HG03064 (cell line): ENCODE data around the gene ERC2.
A peak's percentile ranks its signal among the peaks of the same experiment; 100 is the strongest.

Source experiments
- ATAC-seq: cut with Tn5 transposase; IDR thresholded peaks from one replicate; pipeline ENCODE4 v1.9.1; 2021; ENCODE audit warnings: low read depth; ENCODE audit not compliant: unreplicated experiment

Gene ERC2

GRCh38 chr3:55668359-55668758, 799.9 kb downstream of the ERC2 start:
- ATAC-seq: no peak

- ATAC-seq: no peak
These were observed 803.9 kb downstream of the ERC2 start for GRCh38 chr3:55664387-55664786.

- ATAC-seq: no peak
These were observed 805.6 kb downstream of the ERC2 start for GRCh38 chr3:55662683-55663082.

- ATAC-seq: no peak
These were observed 806.7 kb downstream of the ERC2 start for GRCh38 chr3:55661571-55661970.

GRCh38 chr3:55661141-55661540, 807.1 kb downstream of the ERC2 start:
- ATAC-seq: no peak

- no peak for ATAC-seq
These were observed 807.6 kb downstream of the ERC2 start for GRCh38 chr3:55660642-55661041.

GRCh38 chr3:55659701-55660100, 808.6 kb downstream of the ERC2 start:
- ATAC-seq: no peak

- ATAC-seq: no peak
These were observed 809.3 kb downstream of the ERC2 start for GRCh38 chr3:55658690-55659562.

- ATAC-seq: no peak
These were observed 810.0 kb downstream of the ERC2 start for GRCh38 chr3:55658270-55658669.

- ATAC-seq: no peak
These were observed 812.7 kb downstream of the ERC2 start for GRCh38 chr3:55655544-55655943.

GRCh38 chr3:55654123-55654760, 814.0 kb downstream of the ERC2 start:
- peak; percentile 90 for ATAC-seq

GRCh38 chr3:55651011-55651410, 817.3 kb downstream of the ERC2 start:
- ATAC-seq: no peak

GRCh38 chr3:55650011-55650410, 818.3 kb downstream of the ERC2 start:
- ATAC-seq: no peak

GRCh38 chr3:55649554-55649953, 818.7 kb downstream of the ERC2 start:
- no peak for ATAC-seq

GRCh38 chr3:55648591-55649318, 819.5 kb downstream of the ERC2 start:
- ATAC-seq: no peak

- no peak for ATAC-seq
These were observed 820.6 kb downstream of the ERC2 start for GRCh38 chr3:55647670-55648069.

- ATAC-seq: no peak
These were observed 821.2 kb downstream of the ERC2 start for GRCh38 chr3:55647063-55647462.

GRCh38 chr3:55646121-55646520, 822.1 kb downstream of the ERC2 start:
- no peak for ATAC-seq

GRCh38 chr3:55645422-55645821, 822.8 kb downstream of the ERC2 start:
- ATAC-seq: no peak

GRCh38 chr3:55643283-55643682, 825.0 kb downstream of the ERC2 start:
- no peak for ATAC-seq

GRCh38 chr3:55641964-55642363, 826.3 kb downstream of the ERC2 start:
- ATAC-seq: no peak
